H1 (cell line): Measurements from ENCODE around the gene SNRPN. TPM values are rescaled to one million over a fixed set of nuclear protein-coding genes. Genes with fewer than 3 reads are reported as not detected.

Experiments
- BACH1 ChIP-seq: IDR thresholded peaks from 2 replicates; pipeline ENCODE4 v1.6.1; 2012; ENCODE audit warnings: low read length, improper control_type of control experiment
- CBX5 ChIP-seq: fragments of 300-800, 300-1000 bp; sonication (generic); IDR thresholded peaks from 2 replicates; pipeline ENCODE4 v1.7.1; 2016; ENCODE audit warnings: antibody characterized with exemption, low read length, low read depth
- CBX8 ChIP-seq: fragments of 300-800, 300-1000 bp; sonication (generic); IDR thresholded peaks from 2 replicates; pipeline ENCODE4 v1.7.1; 2016; ENCODE audit warnings: low read depth, low read length, borderline replicate concordance
- EP300 ChIP-seq, 2 experiments: IDR thresholded peaks; 1 replicate in 1 of 2; 2 replicates in 1 of 2; pipeline ENCODE4 v1.6.1; 2011 to 2012; ENCODE audit warnings: low read depth in 2 of 2, low read length in 2 of 2, mild to moderate bottlenecking in 2 of 2, borderline replicate concordance in 1 of 2, inconsistent platforms in 1 of 2, moderate library complexity in 1 of 2
- HDAC6 ChIP-seq: IDR thresholded peaks from one replicate; pipeline ENCODE4 v1.7.1; 2012; ENCODE audit warnings: low read depth, mild to moderate bottlenecking, inconsistent platforms, low read length, moderate library complexity
- JUN ChIP-seq: IDR thresholded peaks from 2 replicates; pipeline ENCODE4 v1.6.1; 2011; ENCODE audit warnings: low read depth, mild to moderate bottlenecking, improper control_type of control experiment, low read length
- POLR2A ChIP-seq, 2 experiments: IDR thresholded peaks; 1 replicate in 1 of 2; 2 replicates in 1 of 2; pipeline ENCODE4 v1.6.1; 2011; ENCODE audit warnings: low read depth in 2 of 2, low read length in 2 of 2, mild to moderate bottlenecking in 2 of 2; ENCODE audit errors: control extremely low read depth in 1 of 2
- RNF2 ChIP-seq: fragments of 200-900, 300-1000 bp; sonication (generic); IDR thresholded peaks from 2 replicates; pipeline ENCODE4 v1.7.1; 2016; ENCODE audit warnings: borderline replicate concordance, low read depth, mild to moderate bottlenecking, antibody characterized with exemption, low read length; ENCODE audit not compliant: poor library complexity, severe bottlenecking; ENCODE audit errors: missing control alignments
- SP4 ChIP-seq: IDR thresholded peaks from 2 replicates; pipeline ENCODE4 v1.6.1; 2012; ENCODE audit warnings: low read length, inconsistent platforms
- polyA plus RNA-seq, 7 experiments: library from polyadenylated mRNA; depleted of rRNA in 3 of 7; stranded (reverse) in 5 of 7; unstranded in 2 of 7; fragments of >200 nt in 5 of 7; fragments of 200-250 nt in 2 of 7; gene quantifications; 1 replicate in 5 of 7; 2 replicates in 1 of 7; 4 replicates in 1 of 7; pipeline versions ENCODE4 v1.2.1 to v1.2.3, GENCODE V29; 2011 to 2013; ENCODE audit warnings: missing spikeins in 2 of 7, mixed read lengths in 2 of 7
- total RNA-seq: library from RNA; stranded (reverse); fragmentation: NEBNext Ultra II Directional; extraction: Animal tissue kit (Norgen Biotek cat#: 25700); gene quantifications from 2 replicates; pipeline ENCODE4 v1.2.1, GENCODE V29; 2021
- TF ChIP-seq, protein P1 (sequence below): fragments of 300-600 bp; sonication (generic); IDR thresholded peaks from 2 replicates; pipeline ENCODE4 v1.7.1; 2012; ENCODE audit warnings: low read length, moderate library complexity, mild to moderate bottlenecking, inconsistent platforms; ENCODE audit not compliant: insufficient replicate concordance

The SNRPN gene
- total and polyA plus RNA-seq, 2 of the 8 experiments (the other 6 are each of a cell fraction or from before 2014, with no cell fraction given) = 905 to 1,396 TPM

DNA sequence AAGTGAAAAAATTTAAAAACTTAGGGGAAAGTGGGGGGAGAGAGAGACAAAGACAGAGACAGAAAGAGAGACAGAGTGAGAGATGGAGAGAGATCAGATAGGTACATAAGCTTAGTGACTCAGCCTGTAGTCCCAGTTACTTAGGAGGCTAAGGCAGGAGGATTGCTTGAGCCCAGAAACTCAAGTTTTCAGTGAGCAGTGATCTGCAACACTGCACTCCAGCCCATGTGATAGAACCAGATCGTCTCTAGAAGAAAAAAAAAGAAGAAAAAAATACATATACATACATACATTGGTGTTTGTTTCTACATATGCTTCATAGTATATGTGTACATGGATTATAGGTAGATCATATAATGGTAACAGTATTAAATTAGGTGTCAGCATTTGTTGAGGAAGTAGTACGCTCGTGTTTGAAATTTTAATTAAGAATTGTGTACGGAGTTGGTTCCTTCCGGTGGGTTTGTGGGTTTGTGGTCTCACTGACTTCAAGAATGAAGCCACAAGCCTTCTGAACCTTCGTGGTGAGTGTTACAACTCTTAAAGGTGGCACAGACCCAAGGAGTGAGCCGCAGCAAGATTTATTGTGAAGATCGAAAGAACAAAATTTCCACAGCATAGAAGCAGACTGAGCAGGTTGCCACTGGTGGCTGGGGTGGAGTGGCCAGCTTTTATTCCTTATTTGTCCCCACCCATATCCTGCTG lies 38.3 kb upstream of the SNRPN start (continued):
- TF ChIP-seq, protein P1, sequence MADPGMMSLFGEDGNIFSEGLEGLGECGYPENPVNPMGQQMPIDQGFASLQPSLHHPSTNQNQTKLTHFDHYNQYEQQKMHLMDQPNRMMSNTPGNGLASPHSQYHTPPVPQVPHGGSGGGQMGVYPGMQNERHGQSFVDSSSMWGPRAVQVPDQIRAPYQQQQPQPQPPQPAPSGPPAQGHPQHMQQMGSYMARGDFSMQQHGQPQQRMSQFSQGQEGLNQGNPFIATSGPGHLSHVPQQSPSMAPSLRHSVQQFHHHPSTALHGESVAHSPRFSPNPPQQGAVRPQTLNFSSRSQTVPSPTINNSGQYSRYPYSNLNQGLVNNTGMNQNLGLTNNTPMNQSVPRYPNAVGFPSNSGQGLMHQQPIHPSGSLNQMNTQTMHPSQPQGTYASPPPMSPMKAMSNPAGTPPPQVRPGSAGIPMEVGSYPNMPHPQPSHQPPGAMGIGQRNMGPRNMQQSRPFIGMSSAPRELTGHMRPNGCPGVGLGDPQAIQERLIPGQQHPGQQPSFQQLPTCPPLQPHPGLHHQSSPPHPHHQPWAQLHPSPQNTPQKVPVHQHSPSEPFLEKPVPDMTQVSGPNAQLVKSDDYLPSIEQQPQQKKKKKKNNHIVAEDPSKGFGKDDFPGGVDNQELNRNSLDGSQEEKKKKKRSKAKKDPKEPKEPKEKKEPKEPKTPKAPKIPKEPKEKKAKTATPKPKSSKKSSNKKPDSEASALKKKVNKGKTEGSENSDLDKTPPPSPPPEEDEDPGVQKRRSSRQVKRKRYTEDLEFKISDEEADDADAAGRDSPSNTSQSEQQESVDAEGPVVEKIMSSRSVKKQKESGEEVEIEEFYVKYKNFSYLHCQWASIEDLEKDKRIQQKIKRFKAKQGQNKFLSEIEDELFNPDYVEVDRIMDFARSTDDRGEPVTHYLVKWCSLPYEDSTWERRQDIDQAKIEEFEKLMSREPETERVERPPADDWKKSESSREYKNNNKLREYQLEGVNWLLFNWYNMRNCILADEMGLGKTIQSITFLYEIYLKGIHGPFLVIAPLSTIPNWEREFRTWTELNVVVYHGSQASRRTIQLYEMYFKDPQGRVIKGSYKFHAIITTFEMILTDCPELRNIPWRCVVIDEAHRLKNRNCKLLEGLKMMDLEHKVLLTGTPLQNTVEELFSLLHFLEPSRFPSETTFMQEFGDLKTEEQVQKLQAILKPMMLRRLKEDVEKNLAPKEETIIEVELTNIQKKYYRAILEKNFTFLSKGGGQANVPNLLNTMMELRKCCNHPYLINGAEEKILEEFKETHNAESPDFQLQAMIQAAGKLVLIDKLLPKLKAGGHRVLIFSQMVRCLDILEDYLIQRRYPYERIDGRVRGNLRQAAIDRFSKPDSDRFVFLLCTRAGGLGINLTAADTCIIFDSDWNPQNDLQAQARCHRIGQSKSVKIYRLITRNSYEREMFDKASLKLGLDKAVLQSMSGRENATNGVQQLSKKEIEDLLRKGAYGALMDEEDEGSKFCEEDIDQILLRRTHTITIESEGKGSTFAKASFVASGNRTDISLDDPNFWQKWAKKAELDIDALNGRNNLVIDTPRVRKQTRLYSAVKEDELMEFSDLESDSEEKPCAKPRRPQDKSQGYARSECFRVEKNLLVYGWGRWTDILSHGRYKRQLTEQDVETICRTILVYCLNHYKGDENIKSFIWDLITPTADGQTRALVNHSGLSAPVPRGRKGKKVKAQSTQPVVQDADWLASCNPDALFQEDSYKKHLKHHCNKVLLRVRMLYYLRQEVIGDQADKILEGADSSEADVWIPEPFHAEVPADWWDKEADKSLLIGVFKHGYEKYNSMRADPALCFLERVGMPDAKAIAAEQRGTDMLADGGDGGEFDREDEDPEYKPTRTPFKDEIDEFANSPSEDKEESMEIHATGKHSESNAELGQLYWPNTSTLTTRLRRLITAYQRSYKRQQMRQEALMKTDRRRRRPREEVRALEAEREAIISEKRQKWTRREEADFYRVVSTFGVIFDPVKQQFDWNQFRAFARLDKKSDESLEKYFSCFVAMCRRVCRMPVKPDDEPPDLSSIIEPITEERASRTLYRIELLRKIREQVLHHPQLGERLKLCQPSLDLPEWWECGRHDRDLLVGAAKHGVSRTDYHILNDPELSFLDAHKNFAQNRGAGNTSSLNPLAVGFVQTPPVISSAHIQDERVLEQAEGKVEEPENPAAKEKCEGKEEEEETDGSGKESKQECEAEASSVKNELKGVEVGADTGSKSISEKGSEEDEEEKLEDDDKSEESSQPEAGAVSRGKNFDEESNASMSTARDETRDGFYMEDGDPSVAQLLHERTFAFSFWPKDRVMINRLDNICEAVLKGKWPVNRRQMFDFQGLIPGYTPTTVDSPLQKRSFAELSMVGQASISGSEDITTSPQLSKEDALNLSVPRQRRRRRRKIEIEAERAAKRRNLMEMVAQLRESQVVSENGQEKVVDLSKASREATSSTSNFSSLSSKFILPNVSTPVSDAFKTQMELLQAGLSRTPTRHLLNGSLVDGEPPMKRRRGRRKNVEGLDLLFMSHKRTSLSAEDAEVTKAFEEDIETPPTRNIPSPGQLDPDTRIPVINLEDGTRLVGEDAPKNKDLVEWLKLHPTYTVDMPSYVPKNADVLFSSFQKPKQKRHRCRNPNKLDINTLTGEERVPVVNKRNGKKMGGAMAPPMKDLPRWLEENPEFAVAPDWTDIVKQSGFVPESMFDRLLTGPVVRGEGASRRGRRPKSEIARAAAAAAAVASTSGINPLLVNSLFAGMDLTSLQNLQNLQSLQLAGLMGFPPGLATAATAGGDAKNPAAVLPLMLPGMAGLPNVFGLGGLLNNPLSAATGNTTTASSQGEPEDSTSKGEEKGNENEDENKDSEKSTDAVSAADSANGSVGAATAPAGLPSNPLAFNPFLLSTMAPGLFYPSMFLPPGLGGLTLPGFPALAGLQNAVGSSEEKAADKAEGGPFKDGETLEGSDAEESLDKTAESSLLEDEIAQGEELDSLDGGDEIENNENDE = no peak
- TF ChIP-seq BACH1 (no peak), SP4 (no peak), CBX8 (no peak), RNF2 (no peak), CBX5 (no peak), POLR2A (IDR thresholded peaks at IDR 0.05; ENCODE audit: control extremely low read depth in 1 of 2, low read depth in 2 of 2, low read length in 2 of 2) (no peak), JUN (no peak), EP300 (IDR thresholded peaks at IDR 0.05; ENCODE audit: borderline replicate concordance in 1 of 2, low read depth in 2 of 2, low read length in 2 of 2) (no peak), HDAC6 (no peak)
